SHP77 treated with DMSO at 0.1 percent for 48 hours (cell line): ENCODE data around the gene DOP1B.

Experiments used
- DNase-seq: peaks from one replicate; lab custom pipeline; 2025; lab: John Stamatoyannopoulos, UW

The DOP1B gene

DNA sequence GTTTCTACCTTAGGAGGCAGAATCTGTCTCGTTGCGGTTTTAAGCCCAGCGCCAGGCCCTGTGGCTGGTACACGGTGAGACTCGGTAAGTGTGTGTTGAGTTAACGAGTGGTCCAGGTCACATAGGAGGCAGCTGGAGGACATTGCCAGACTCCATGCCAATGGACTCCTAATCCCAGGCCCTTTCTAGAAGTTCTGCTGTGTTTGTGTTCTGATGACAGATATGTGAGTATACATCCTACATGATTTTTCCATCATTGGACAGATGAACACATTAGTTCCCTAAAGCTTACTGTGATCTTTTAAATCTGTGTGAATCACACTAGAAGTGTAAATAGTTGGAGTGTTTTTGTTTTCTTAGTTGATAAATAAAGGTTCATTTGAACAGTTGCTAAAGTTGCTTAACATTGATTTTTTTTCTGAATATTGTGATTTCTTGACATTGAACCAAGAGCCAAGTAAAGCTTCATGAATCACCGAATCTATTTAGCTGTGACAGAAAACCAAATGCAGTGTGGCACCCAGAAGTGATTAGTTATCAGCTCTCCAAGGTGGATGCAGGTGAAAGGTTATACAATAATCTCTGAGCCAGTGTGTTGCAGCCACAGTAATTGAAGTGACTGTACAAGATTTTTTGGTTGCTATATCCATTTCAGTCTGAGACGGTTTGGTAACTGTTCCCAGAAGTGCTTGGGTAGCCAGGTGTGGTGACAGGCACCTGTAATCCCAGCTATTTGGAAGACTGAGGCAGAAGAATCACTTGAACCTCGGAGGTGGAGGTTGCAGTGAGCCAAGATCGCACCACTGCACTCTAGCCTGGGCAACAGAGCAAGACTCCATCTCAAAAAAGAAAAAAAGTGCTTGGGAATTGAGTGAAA, 46.3 kb downstream of the DOP1B start:
- no peak for DNase-seq

DNA sequence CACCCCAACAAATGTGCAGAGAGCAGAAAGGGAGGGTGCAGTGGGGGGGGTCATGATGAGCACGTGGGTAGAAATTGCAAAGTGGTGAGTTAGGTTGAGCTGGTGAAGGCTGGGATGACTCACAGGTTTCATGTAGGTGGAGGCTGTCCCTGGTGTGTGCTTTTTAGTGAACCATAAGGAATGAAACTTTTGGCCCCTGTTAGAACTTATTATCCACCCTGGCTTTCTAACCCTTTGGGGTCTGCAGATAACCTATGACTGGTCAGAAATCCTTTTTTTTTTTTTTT, 46.9 kb downstream of the DOP1B start:
- no peak for DNase-seq

DNA sequence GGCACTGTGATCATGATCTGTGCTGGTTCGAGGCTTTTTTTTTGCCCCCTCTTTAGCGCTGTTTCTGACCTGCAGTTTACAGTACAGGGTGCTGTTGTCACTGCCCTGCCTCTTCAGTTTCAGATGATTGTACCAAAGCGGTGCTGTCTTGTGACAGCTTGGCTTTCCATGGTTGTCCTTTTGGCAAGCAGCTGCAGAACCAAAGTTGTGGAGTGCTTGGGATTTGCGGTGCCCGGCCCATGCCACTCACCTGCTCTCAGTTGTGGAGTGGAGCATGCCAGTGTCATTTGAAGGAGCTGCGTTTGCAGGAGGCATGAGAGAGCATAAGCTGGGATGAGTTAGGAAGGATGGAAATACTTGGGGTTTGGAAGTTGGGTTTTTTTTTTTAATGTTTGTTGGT, 48.4 kb downstream of the DOP1B start:
- DNase-seq: no peak

DNA sequence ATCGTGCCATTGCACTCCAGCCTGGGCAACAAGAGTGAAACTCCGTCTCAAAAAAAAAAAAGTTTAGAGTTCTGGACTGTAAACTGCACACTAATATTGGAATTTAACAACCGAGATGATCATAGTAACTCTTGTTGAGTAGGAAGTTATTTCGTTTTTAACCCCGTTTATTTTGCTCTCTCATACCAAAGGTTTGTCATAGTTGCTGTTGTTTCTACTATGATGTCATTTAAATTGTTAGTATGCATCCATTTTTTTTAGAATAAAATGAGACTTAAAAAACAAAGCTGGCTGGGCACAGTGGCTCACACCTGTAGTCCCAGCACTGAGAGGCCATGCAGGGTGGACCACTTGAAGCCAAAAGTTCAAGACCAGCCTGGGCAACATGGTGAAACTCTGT, 49.3 kb downstream of the DOP1B start:
- no peak for DNase-seq
